Left ventricle myocardium inferior (tissue), 1 donor: ENCODE results near the gene ULK4. TPM values are rescaled to one million over a fixed set of nuclear protein-coding genes. Genes with fewer than 3 reads are reported as not detected.
"Not testable (repeated sequence)": the region's sequence is repeated elsewhere in the genome, so short reads cannot be mapped to it uniquely, and the experiment has no call there.

Experiments used
- DNase-seq: peaks from one replicate; pipeline ENCODE4 v3.0.0-alpha.2; 2020
- H3K27ac ChIP-seq: fragments of 200-600 bp; replicated peaks from 2 replicates; pipeline ENCODE4 v1.8.0; 2021
- H3K27me3 ChIP-seq: fragments of 200-600 bp; 2 replicates; pipeline ENCODE4 v1.8.0; 2021; ENCODE audit warnings: low read depth
- H3K36me3 ChIP-seq: fragments of 200-600 bp; 2 replicates; pipeline ENCODE4 v1.8.0; 2021
- H3K4me1 ChIP-seq: fragments of 200-600 bp; 2 replicates; pipeline ENCODE4 v1.8.0; 2021
- H3K4me3 ChIP-seq: fragments of 200-600 bp; 2 replicates; pipeline ENCODE4 v1.8.0; 2021; ENCODE audit warnings: mild to moderate bottlenecking, moderate library complexity
- H3K9me3 ChIP-seq: fragments of 200-600 bp; replicated peaks from 2 replicates; pipeline ENCODE4 v1.8.0; 2021
- CTCF ChIP-seq: fragments of 200-600 bp; IDR thresholded peaks from 2 replicates; pipeline ENCODE4 v1.8.0; 2021; ENCODE audit warnings: antibody characterized with exemption, mild to moderate bottlenecking, borderline replicate concordance
- intact Hi-C: fragments of 100-400 bp; cut with micrococcal nuclease; formaldehyde crosslinking; loops from one replicate; pipeline ENCODE4 v1.11.0; 2022
- total RNA-seq: library from RNA; stranded (reverse); fragmentation: NEBNext Ultra II Directional; extraction: Animal tissue kit (Norgen Biotek cat#: 25700); gene quantifications from one replicate; pipeline ENCODE4 v1.2.1, GENCODE V29; 2021
- donor health status: DM: no; HTN: yes; CAD: no; lungs with severe emphysema.

ULK4 gene
- total RNA-seq, 1 donor from 2014 or later = 1.8 TPM

DNA sequence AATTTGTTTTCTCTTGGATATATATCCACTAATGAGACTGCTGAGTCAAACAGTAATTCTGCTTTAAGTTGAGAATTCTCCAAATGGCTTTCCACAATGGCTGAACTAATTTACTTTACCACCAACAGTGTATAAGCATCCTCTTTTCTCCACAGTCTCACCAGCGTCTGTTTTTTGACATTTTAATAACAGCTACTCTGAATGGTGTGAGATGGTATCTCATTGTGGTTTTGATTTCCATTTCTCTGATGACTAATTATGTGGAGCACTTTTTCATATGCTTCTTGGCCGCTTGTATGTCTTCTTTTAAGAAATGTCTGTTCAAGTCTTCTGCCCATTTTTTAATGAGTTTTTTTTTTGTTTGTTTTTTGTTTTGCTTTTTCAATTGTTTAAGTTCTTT is 556.4 kb downstream of the ULK4 start:
- intact Hi-C loops = no loop called here
- Histone ChIP-seq H3K4me3 (no peak overlapping the region), H3K27ac (no peak overlapping the region), H3K27me3 (no peaks in the 10 kb centered on the region), H3K36me3 (no peaks in the 10 kb centered on the region), H3K9me3 (peaks cover 6% of the 10 kb centered on the region), H3K4me1 (no peaks in the 10 kb centered on the region)
- no peak for TF ChIP-seq CTCF
- DNase-seq = no peak

- Histone ChIP-seq H3K4me1 (no peaks in the 10 kb centered on the region), H3K4me3 (no peak overlapping the region), H3K27me3 (no peaks in the 10 kb centered on the region), H3K9me3 (peaks cover 6% of the 10 kb centered on the region), H3K36me3 (no peaks in the 10 kb centered on the region), H3K27ac (no peak overlapping the region)
- intact Hi-C loops = no loop called here
- no peak for DNase-seq
- TF ChIP-seq CTCF = no peak
These were observed 557.3 kb downstream of the ULK4 start for GRCh38 chr3:41404582-41404981.

DNA sequence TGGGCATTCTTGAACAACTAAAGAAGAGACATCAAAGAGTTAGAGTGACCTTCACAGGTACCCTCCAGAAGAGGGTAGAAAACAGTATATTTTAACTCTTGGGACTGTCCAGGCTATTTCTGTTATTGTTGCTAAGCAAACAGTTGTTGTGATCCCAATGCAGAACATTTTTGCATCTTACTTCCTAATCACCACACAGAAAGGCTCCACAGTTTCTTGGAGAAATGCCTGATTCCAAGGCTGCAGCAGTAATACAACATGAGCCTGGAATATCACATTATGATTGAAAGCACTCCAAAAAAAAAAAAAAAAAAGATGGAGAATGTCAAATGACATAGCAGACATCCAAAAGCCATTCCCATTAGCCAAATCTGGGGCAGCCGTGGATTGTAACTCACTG is 567.0 kb downstream of the ULK4 start:
- H3K27ac ChIP-seq = no peak overlapping the region
- H3K36me3 ChIP-seq = no peaks in the 10 kb centered on the region
- DNase-seq = no peak
- intact Hi-C loops = no loop called here
- H3K4me3 ChIP-seq = no peak overlapping the region
- TF ChIP-seq CTCF = no peak
- H3K9me3 ChIP-seq = no peaks in the 10 kb centered on the region
- H3K27me3 ChIP-seq = no peaks in the 10 kb centered on the region
- H3K4me1 ChIP-seq = no peaks in the 10 kb centered on the region

- H3K4me3 ChIP-seq, intact Hi-C loops, DNase-seq, H3K27me3 ChIP-seq, H3K27ac ChIP-seq, H3K36me3 ChIP-seq, H3K4me1 ChIP-seq: not testable (repeated sequence)
- peaks cover 28% of the 10 kb centered on the region for H3K9me3 ChIP-seq
These were observed 591.0 kb downstream of the ULK4 start for GRCh38 chr3:41370765-41371535.

DNA sequence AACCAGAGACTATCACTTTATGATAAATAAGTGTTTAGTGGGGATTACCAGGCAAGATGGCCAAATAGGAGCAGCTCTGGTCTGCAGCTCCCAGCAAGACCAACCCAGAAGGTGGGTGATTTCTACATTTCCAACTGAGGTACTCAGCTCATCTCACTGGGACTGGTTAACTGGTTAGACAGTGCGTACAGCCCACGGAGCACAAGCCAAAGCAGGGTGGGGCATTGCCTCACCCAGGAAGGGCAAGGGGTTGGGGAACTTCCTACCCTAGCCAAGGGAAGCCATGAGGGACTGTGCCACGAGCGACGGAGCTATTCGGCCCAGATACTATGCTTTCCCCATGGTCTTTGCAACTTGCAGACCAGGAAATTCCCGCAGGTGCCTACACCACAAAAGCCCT is 591.6 kb downstream of the ULK4 start:
- Histone ChIP-seq H3K4me3 (no peak overlapping the region), H3K27me3 (no peaks in the 10 kb centered on the region), H3K36me3 (no peaks in the 10 kb centered on the region), H3K9me3 (peaks cover 22% of the 10 kb centered on the region), H3K4me1 (no peaks in the 10 kb centered on the region), H3K27ac (no peak overlapping the region)
- TF ChIP-seq CTCF = no peak
- intact Hi-C loops = no loop called here
- DNase-seq = no peak

GRCh38 chr3:41369838-41370237 is 592.1 kb downstream of the ULK4 start:
- TF ChIP-seq CTCF = no peak
- DNase-seq = no peak
- H3K27ac ChIP-seq = no peak overlapping the region
- H3K27me3 ChIP-seq = no peaks in the 10 kb centered on the region
- H3K4me1 ChIP-seq = no peaks in the 10 kb centered on the region
- peaks cover 20% of the 10 kb centered on the region for H3K9me3 ChIP-seq
- H3K36me3 ChIP-seq = no peaks in the 10 kb centered on the region
- intact Hi-C loops = no loop called here
- H3K4me3 ChIP-seq = no peak overlapping the region
